NCI-H146 (cell line): Measurements from ENCODE around the gene IFI27L1.

ENCODE experiments used
- DNase-seq: peaks from one replicate; lab custom pipeline; 2025; lab: John Stamatoyannopoulos, UW

IFI27L1 gene

GRCh38 chr14:94079891-94080620 is 1.1 kb upstream of the IFI27L1 start:
- no peak for DNase-seq

GRCh38 chr14:94081386-94081820 is 293 bp downstream of the IFI27L1 start:
- DNase-seq = peak; percentile 16

- DNase-seq = no peak
Observed at GRCh38 chr14:94087891-94088290, 6.8 kb downstream of the IFI27L1 start.

GRCh38 chr14:94088516-94088915 is 7.4 kb downstream of the IFI27L1 start:
- no peak for DNase-seq

- no peak for DNase-seq
Observed at GRCh38 chr14:94089479-94089878, 8.4 kb downstream of the IFI27L1 start.

GRCh38 chr14:94093418-94093817 is 12.3 kb downstream of the IFI27L1 start:
- no peak for DNase-seq

GRCh38 chr14:94097091-94097490 is 16.0 kb downstream of the IFI27L1 start:
- DNase-seq = no peak

- DNase-seq = no peak
Observed at GRCh38 chr14:94098326-94098992, 17.3 kb downstream of the IFI27L1 start.

GRCh38 chr14:94099006-94099405 is 17.9 kb downstream of the IFI27L1 start:
- no peak for DNase-seq

- DNase-seq = no peak
Observed at GRCh38 chr14:94100847-94101246, 19.7 kb downstream of the IFI27L1 start.

- DNase-seq = no peak
Observed at GRCh38 chr14:94101748-94102147, 20.6 kb downstream of the IFI27L1 start.

GRCh38 chr14:94102768-94103482 is 21.8 kb downstream of the IFI27L1 start:
- DNase-seq = no peak

GRCh38 chr14:94103554-94104150 is 22.5 kb downstream of the IFI27L1 start:
- DNase-seq = no peak

GRCh38 chr14:94104731-94105130 is 23.6 kb downstream of the IFI27L1 start:
- no peak for DNase-seq

- no peak for DNase-seq
Observed at GRCh38 chr14:94109915-94110250, 28.8 kb downstream of the IFI27L1 start.

- DNase-seq = no peak
Observed at GRCh38 chr14:94110552-94111181, 29.6 kb downstream of the IFI27L1 start, which contains the start of gene IFI27. IFI27 (plus strand) TSS chr14:94110736.

- DNase-seq = no peak
Observed at GRCh38 chr14:94111276-94112095, 30.4 kb downstream of the IFI27L1 start.

- no peak for DNase-seq
Observed at GRCh38 chr14:94112513-94113063, 31.5 kb downstream of the IFI27L1 start.

GRCh38 chr14:94113073-94113472 is 32.0 kb downstream of the IFI27L1 start:
- DNase-seq = no peak

- no peak for DNase-seq
Observed at GRCh38 chr14:94113490-94113889, 32.4 kb downstream of the IFI27L1 start.
